GM12873 (cell line): ENCODE data around the gene PRKN.

Experiments
- TF ChIP-seq, protein P1 (sequence below): IDR thresholded peaks from 2 replicates; pipeline ENCODE4 v1.5.1; 2012; ENCODE audit warnings: low read depth, mild to moderate bottlenecking, moderate library complexity, low read length, control low read depth; ENCODE audit not compliant: insufficient read depth; ENCODE audit errors: missing control alignments

Gene PRKN

DNA sequence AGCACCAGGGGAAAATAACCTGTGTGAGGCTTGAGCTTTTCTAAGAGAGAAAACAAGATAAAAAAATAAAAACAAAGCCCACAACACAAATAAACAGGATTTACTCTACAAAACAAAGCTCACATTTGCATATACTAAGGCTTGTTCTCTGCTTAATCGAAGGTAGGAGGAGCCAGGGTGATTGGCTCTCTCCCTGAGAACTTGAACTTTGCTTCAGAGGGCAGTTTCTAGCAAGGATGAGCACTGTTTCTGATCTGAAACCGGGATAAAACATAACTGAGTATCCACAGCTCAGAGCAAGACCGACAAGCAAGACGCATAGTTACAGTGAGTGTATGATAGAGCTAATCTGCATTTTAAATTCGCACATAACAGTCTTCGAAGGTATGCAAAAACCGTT, 200.6 kb downstream of the PRKN start:
- TF ChIP-seq, protein P1, sequence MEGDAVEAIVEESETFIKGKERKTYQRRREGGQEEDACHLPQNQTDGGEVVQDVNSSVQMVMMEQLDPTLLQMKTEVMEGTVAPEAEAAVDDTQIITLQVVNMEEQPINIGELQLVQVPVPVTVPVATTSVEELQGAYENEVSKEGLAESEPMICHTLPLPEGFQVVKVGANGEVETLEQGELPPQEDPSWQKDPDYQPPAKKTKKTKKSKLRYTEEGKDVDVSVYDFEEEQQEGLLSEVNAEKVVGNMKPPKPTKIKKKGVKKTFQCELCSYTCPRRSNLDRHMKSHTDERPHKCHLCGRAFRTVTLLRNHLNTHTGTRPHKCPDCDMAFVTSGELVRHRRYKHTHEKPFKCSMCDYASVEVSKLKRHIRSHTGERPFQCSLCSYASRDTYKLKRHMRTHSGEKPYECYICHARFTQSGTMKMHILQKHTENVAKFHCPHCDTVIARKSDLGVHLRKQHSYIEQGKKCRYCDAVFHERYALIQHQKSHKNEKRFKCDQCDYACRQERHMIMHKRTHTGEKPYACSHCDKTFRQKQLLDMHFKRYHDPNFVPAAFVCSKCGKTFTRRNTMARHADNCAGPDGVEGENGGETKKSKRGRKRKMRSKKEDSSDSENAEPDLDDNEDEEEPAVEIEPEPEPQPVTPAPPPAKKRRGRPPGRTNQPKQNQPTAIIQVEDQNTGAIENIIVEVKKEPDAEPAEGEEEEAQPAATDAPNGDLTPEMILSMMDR: no peak

DNA sequence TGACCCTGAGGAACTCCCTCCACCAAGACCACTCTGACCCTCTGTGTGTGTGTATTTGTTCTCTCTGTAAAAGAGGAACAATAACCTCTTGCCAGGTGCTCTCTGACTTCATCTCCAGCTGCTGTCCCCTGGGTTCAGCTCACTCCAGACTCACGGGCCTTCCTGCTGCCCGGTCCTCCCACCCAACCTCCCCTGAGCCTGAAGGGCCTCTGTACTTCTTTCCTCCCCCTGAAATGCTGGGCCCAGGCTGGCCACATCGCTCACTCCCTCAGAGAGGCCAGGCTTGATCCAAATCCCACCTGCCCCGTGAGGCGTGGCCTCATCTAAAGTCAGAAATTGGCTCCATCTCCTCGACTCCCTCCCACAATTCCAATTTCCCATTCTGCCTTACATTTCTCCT, 202.4 kb downstream of the PRKN start:
- TF ChIP-seq, protein P1: no peak

DNA sequence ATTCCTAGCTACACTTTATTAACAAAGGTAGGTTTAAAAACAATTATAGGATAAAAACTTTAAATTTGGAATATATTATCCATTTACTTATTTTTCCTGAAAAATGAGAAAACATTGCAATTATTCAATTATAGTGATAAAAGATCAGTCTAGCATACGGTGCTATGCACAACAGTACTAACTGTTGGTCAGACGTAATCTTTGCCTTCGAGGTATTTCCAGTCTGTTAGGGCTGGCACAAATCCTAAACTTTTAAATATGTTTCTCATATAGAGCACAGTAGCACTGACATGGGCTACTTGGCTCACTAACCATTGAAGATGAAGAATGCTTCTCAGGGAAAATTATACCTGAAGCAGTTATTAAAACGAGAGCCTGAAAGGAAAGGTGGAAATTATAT, 214.8 kb downstream of the PRKN start:
- TF ChIP-seq, protein P1: no peak

DNA sequence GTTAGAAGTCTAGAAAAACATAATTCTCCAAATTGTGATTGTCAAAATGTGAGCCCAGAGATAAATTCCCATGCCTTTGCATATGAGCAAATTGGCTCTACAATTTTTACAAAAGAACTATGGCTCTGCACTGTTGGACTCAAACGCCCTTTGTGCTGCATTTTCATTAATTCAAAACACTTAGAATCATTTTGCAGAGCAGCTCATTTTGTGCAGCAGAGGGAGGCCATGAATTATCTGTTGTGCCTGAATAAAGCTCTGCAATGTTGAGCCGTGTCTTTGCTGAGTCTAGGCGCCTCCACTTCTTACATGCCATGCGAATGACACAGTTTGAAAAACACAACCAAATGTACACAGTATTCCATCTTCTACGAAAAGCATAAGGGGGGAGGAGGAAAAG, 230.2 kb downstream of the PRKN start:
- TF ChIP-seq, protein P1: no peak

DNA sequence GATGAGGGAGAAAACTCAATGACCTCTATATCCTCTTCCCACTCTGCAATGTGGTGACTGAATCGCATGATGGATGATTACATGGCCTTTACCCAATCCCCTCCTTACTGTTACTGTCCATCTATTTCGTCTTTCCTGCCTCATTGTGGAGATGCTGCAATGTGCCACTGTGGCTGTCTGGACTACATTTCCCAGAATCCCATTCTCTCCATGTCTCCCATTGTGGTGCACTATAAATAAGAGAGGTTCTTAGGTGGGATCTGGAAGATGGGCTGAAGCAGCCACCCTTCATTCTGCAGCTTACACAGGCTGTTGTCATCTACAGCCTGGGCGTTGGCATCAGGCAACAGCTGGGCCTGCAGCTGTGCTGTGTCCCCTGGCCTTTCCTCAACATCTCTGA, 233.6 kb downstream of the PRKN start:
- TF ChIP-seq, protein P1: no peak

DNA sequence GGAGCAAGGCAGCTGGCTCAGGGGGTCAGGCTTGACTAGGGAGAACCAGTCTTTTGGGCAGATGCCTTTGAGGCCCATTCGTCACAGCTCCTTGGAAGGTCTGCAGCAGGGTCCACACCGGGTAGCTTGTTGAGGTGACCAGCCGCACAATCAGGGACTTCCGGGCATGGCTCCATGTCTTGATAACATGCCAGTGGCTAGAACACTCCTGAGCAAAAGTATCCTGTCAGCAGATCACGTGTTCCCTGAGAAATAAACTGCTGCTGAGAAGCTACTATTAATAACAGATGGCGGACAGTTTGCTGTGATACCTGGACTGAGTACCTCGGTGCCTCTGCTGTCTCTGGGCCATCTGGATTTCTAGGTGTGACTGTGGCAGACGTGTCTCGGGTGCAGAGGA, 235.9 kb downstream of the PRKN start:
- TF ChIP-seq, protein P1: no peak

DNA sequence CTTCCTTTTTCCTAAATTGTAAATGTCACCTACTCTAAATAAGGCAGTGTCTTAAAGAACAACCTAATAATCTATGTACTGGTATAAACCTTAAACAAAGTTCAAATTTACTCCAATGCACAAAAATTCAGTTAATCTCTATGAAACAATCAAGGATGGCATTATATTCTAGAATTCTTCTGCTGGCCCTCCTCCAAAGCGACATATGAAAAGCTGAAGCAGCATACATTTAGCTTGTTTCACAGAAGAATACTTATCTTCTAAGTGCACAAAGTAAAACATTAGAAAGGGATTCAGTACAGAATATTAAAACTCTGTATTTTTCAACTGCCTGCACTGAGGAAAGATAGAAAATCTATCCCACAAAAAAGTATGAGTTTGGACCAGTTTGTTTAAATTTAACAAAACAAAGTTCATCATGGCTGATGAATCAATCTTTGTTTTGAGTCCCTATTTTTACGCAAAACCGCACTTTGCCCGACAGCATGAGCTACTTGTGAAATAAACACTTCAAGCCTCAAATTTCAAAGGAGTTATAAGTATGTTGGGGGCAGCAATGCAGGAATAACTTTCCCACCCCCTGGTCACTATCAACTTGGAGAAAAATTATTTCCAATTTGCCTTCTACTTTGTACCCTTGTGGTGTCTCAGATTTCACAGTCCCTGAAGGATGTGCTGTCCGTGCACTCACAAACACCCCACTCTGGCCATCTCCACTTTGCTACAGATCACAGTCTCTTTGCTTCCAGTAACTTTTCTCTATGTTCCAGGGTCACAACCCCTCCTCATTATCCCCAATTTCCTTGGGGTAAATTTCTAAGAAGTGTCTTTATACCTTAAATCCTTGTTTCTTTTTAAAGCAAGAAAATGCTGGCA, 238.2 kb downstream of the PRKN start:
- TF ChIP-seq, protein P1: no peak
